22Rv1 (cell line): ENCODE results near the gene PLXND1.

Experiments used
- ZFX ChIP-seq: fragments of 450-650 bp; IDR thresholded peaks from 2 replicates; pipeline ENCODE4 v1.6.1; 2017; ENCODE audit warnings: antibody characterized with exemption, borderline replicate concordance
- TF ChIP-seq, protein P1 (sequence below): fragments of 450-650 bp; IDR thresholded peaks from 2 replicates; pipeline ENCODE4 v1.5.1; 2017; ENCODE audit warnings: mild to moderate bottlenecking

DNA sequence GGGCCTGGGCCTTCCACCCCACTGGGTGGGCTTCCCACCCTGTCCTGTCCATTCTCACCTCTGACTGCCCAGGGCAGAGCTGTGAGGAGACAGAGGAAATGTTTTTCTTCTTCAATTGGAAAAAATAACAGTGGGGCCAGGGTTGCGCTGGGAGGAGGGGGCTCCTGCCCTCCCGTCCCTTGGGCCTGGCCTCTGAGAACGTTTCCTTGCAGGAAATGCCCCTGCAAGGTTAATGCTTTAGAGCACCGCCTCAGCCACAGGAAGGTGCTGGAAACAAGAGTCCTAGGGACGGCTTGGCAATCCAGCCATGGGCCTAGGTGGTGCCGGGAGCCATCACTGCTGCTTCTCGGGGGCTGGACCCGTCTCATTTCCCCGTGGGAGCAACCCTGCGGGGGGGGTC, 3.8 kb upstream of the PLXND1 start:
- TF ChIP-seq, protein P1, sequence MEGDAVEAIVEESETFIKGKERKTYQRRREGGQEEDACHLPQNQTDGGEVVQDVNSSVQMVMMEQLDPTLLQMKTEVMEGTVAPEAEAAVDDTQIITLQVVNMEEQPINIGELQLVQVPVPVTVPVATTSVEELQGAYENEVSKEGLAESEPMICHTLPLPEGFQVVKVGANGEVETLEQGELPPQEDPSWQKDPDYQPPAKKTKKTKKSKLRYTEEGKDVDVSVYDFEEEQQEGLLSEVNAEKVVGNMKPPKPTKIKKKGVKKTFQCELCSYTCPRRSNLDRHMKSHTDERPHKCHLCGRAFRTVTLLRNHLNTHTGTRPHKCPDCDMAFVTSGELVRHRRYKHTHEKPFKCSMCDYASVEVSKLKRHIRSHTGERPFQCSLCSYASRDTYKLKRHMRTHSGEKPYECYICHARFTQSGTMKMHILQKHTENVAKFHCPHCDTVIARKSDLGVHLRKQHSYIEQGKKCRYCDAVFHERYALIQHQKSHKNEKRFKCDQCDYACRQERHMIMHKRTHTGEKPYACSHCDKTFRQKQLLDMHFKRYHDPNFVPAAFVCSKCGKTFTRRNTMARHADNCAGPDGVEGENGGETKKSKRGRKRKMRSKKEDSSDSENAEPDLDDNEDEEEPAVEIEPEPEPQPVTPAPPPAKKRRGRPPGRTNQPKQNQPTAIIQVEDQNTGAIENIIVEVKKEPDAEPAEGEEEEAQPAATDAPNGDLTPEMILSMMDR: no peak
- no peak for TF ChIP-seq ZFX
